ENCODE data around the gene ADCYAP1.

ADCYAP1 gene

DNA sequence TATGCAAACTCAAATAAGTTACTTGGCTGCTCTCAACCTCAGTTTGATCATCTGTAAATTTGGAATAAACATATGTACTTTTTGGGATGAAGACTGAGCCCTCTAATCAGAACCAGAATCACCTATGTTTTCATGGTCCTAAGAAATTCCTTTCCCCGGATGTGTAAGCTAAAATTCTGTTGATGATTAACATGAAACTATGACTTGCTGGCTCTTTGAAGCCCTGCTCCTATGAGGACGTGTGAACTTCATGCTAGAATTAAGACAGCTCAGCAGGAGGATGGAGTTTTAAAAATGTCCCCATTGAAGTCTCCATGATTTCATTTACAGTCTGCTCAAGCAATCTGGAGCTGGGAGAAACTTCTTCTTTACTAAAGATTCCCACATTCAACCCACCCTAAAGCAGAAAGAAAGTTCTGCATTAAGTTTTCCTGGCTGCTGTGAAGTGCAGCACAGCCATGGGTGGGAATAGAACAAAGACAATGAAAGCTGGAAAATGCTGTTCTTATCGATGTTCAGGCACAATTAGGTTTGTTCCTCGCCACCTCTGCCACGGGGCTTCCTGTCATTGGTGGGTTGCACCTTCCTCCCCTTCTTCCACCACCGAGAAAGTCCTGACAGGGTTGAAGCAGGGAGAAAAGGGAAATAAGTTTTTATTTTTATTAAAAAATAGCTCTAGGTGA is 50.9 kb downstream of the ADCYAP1 start:
- H3K4me3 ChIP-seq (replicated peaks; ENCODE audit: low read depth, low read length), result no peak overlapping the region
- TF ChIP-seq, protein P1, sequence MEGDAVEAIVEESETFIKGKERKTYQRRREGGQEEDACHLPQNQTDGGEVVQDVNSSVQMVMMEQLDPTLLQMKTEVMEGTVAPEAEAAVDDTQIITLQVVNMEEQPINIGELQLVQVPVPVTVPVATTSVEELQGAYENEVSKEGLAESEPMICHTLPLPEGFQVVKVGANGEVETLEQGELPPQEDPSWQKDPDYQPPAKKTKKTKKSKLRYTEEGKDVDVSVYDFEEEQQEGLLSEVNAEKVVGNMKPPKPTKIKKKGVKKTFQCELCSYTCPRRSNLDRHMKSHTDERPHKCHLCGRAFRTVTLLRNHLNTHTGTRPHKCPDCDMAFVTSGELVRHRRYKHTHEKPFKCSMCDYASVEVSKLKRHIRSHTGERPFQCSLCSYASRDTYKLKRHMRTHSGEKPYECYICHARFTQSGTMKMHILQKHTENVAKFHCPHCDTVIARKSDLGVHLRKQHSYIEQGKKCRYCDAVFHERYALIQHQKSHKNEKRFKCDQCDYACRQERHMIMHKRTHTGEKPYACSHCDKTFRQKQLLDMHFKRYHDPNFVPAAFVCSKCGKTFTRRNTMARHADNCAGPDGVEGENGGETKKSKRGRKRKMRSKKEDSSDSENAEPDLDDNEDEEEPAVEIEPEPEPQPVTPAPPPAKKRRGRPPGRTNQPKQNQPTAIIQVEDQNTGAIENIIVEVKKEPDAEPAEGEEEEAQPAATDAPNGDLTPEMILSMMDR (IDR thresholded peaks at IDR 0.05; ENCODE audit: low read depth, low read length, missing control alignments), result no peak
- DNase-seq (ENCODE audit: extremely low read depth, low read depth), result no peak

DNA sequence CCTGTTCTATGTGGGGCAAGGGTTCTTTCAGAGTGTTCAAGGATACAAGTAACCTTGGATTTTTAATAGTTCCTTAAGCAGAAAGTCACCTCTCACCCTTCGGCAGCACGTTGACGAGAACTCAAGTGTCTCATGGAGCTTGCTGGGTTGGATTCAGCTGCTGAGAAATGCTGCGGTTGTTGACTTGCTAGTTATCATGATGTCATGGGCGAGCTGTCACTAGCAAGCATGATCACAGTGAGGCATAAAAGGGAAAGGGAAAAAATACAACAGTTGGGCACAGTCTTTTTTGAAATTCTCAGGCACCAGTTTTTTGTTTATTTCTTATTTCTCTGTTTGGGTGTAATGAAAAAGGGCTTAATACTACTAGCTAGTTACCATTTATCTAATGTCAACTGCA is 53.2 kb downstream of the ADCYAP1 start:
- TF ChIP-seq, protein P1 (IDR thresholded peaks at IDR 0.05; ENCODE audit: low read depth, low read length, missing control alignments), result no peak
- no peak overlapping the region for H3K4me3 ChIP-seq (replicated peaks; ENCODE audit: low read depth, low read length)
- DNase-seq (ENCODE audit: extremely low read depth, low read depth), result no peak

DNA sequence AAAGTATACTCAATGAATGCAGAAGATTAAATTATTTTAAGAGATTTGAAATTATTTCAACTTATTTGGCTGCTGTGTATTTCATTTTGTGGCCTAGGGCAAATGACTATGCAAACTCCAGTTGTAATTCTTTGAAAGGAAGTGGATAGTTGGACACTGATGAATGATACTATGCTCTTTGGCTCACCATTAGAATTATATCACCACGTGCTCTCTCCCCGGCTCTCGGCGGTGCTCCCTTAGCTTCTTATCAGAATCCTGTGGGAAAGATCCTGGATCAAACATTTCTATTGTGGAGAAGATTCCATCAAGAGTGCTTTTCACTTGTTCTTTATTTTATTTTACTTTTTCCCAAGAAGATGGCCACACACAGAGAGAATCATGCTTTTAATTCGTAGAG is 55.2 kb downstream of the ADCYAP1 start:
- TF ChIP-seq, protein P1 (IDR thresholded peaks at IDR 0.05; ENCODE audit: low read depth, low read length, missing control alignments), result no peak
- DNase-seq (ENCODE audit: extremely low read depth, low read depth), result no peak
- H3K4me3 ChIP-seq (replicated peaks; ENCODE audit: low read depth, low read length), result no peak overlapping the region
